Measurements from ENCODE around the gene PEPD.

Gene PEPD

GRCh38 chr19:33545217-33545981 lies 23.8 kb upstream of the PEPD start:
- no peak for DNase-seq

DNA sequence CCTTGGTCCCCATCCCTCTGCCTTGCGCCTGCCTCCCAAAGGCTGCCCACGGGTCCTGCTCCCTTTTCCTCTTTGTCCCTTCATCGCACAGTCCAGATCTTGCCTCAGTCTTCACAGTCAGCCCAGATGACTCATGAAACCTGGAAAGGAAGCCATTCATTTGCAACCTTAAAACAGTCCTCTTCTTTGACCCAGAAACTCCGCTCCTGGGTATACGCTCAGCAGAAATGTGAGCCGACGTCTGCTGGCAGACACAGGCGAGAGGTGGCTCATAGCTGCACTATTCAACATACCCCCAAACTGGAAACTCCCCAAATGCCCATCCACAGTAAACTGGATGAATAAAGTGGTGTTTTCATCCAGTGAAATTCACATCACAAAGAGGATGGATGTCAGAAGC lies 13.6 kb upstream of the PEPD start:
- DNase-seq: no peak

GRCh38 chr19:33532859-33533460 lies 11.4 kb upstream of the PEPD start:
- no peak for DNase-seq

DNA sequence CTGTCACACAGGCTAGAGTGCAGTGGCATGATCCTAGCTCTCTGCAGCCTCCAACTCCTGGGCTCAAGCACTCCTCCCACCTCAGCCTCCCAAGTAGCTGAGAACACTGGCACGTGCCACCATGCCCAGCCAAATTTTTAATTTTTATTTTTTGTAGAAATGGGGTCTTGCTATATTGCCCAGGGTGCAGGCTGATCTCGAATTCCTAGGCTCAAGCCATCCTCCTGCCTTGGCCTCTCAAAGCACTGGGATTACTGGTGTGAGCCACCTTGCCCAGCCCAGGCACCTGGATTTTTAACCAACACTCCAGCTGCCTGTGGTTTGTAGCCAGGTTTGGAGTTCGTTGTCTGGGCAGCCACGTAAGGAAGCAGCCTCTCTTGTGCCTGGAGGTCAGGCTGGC lies 9.3 kb upstream of the PEPD start:
- no peak for DNase-seq

GRCh38 chr19:33530296-33530695 lies 8.7 kb upstream of the PEPD start:
- DNase-seq: no peak

DNA sequence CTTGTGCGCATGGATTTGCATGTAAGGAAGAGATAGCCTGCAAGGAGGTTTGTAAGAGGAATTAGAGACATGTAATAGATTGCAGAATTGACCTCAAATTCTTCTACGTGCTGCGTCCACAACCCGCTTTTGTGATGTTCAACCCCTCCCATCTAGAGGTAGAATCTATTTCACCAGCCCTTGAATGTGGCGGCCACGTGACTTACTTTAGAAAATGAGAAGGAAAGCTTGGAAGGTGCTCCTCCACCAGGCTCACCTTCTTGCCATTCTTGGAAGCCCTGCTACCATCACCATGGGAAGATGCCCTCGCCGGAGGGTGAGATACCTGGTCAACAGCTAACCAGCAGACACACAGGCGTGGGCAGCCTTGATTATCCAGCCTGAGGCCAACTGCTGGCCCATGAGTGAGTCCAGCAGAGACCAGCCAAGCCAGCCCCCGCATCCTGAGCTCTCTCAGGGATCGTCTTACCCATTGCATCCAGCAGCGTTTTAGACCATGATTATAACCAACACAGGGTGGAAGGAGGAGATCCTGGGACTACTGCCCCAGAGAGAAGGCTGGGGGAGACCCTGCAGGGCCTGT lies 7.6 kb upstream of the PEPD start:
- DNase-seq: no peak

GRCh38 chr19:33528404-33528803 lies 6.8 kb upstream of the PEPD start:
- DNase-seq: no peak

DNA sequence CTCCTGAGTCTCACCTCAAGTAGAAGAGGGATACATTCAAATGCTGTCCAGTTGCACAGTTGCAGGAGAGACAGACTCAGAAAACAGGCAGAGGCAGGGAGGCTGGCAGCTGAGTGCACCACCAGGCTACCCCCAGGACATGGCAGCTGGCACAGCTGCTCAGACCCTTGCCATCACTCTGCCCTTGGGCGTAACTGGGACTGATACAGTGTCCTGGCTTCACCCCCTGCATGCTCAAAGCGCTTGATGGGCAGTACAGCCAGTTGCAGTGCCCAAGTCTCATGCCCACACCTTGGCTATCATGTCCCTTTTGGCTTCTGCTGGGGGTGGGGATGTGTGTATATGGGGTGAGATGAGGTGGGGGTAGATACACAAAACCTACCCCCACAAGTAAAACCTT lies 5.5 kb upstream of the PEPD start:
- no peak for DNase-seq

DNA sequence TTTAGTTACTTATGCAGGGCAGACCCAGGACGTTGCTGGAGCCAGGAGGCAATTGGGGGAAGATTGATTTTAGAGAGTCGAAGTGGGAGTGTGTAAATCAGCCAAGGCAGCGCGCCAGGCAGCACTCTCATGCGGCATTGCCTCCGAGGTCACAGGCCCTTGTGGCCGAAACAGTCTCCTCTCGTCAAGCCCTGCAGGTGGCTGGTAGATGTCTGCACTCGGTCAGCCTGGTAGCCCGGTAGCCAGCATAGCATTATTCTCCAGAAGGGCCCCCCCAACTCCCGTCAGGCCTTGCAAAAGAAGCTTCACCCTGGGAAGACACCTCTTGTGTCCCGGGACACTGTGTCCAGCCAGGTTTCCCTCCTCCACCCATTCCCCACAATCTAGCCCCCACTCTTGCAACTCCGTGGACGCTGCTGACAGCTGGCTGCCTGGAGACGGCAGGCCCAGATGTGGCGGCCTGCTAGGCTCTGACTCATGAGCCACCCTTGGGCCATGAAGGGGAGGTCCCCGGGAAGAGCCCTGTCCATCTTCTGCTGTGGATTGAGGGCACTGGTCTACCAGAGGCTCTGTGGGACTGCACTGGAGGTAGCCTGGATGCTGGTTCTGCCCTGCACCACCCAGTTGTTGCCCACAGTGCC lies 2.6 kb upstream of the PEPD start:
- DNase-seq: no peak

GRCh38 chr19:33523167-33523566 lies 1.6 kb upstream of the PEPD start:
- DNase-seq: no peak

DNA sequence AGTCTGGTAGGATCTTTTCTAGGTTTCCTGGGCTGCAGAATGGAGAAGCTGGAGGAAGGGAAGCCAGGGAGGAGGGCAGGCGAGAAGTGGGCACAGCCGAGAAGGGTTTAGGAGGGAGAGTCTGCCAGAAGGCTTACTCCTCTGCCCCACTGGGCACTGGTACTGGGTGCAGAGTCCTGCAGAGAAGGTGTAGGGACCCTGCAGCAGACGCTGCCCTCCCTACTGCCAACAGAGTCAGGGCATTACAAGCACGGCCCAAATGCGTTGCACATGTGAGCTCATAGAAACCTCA lies 726 bp upstream of the PEPD start:
- no peak for DNase-seq

- no peak for DNase-seq
Measured at GRCh38 chr19:33520844-33521479, 629 bp downstream of the PEPD start.

DNA sequence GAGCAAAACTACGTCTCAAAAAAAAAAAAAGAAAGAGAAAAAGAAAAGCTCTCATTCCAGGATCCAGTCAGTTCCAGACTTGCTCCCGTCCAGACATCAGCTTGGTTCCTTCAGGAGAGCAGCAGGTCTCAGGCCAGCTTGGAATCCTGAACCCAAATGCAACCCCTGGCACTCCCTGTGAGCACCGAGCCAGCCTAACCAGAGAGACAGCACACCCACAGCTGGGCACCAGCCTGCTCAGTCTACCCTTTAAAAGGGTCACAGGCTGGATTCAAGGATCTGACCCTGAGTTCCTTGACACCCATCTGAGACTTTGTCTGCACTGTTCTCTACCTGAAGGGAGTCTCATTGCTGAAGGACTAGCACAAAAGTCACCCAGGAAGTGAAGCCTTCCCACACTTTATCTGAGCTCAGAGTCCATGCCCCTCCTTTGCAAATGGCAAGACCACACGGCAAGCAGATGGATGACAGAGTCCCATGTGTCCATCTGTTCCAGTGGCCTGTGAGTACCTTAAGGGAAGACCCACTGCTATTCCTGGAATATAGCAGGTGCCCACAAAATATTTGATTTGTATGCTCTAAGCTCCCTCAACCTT lies 1.4 kb downstream of the PEPD start:
- no peak for DNase-seq

- no peak for DNase-seq
Measured at GRCh38 chr19:33519416-33519815, 2.2 kb downstream of the PEPD start.

DNA sequence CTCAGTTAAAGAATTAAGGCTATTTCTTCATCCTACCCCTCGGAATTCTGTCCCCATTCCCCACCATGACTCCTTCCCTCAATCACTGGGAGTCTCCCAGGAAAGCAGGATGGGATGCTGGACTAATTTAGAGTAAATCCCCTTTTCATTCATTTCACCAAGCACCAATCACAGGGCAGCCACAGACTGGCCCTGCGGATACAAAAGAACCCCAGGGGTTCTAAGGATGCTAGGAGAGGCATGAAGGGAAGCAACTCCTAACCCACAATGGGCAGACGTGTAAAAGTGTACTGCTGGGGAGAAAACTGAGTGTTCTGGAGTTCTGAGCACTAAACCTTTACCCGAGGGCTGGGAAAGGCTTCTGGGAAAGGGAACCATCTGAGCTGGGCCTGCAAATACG lies 3.0 kb downstream of the PEPD start:
- DNase-seq: no peak

DNA sequence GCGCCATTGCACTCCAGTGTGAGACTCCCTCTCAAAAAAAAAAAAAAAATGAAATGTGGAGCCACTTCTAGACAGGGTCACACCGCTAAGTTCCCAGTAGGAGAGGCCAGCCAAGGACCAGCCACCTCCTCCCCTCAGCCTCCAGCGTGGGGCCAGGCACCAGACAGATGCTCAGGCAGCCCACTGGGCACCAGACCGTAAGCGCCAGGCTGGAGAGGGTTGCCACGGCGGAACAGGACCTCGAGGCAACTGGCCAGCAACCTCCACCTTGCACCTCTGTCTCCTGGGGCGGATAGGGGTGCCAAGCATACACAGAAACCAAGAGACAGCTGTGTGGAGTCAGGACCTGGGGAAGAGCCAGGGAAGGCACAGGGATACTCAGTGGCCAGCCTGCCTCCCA lies 3.7 kb downstream of the PEPD start:
- no peak for DNase-seq

- DNase-seq: no peak
Measured at GRCh38 chr19:33515921-33516320, 5.7 kb downstream of the PEPD start.

GRCh38 chr19:33514885-33515551 lies 6.6 kb downstream of the PEPD start:
- DNase-seq: no peak

DNA sequence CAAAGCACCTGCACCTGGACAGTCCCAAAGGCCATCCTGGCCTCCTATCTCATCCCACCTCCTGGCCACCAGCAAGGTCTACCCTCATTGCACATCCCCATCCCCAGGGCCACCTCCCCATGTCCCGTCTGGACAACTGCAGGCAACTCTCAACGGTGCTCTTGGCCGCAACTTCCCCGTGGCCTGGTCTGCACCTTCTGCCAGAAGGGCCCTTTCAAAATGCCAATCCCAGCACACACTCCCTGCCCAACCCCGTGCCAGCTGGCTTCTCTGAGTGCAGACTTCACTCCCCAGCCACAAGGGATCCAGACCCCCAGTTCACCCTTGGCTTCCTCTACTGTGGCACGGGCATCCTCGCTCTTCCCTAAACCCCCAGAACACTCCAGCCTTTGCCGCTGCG lies 8.2 kb downstream of the PEPD start:
- no peak for DNase-seq

DNA sequence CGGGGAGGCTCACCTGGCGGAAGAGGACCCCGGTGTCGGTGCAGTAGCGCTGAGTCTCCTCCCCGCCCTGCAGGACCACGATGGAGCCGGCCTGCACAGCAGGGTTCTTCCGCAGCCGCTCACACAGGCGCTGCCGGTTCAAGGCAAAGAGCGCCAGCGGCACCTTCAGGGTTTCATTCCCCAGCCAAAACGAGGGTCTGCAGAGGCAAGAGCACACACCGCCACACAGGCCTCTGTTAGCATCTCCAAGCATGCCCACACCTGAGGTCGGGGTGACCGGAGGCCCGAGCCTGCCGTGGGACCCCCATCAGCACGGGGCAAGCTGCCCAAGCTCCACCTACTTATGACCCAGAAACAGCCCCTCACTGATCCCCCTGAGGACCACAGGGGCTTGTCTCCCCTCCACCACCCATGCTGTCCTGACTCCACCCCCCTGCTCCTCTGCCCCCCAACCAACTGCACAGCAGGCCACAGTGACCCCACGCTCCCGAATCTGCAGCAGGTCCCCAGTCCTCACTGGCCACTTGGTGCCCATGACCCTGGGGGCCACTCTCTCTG lies 8.9 kb downstream of the PEPD start:
- DNase-seq: no peak

DNA sequence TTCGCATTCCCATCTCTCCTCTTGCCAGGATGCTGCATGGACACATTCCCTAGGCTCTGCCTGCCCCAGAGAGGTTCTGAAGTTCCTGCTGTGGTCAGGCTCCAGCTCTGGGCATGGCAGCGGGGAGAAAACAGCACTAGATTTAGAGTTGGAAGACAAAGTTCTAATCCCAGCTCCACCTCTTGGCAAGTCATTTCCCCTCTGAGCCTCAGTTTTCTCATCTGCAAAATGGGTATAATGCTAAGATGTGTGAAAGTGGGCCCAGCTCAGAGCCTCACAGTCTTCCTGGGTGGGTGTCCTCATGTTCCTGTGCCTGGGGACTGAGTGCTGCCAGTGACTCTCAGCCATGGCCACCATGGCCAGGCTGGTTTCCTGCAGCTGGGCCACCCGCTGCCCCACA lies 9.6 kb downstream of the PEPD start:
- no peak for DNase-seq

DNA sequence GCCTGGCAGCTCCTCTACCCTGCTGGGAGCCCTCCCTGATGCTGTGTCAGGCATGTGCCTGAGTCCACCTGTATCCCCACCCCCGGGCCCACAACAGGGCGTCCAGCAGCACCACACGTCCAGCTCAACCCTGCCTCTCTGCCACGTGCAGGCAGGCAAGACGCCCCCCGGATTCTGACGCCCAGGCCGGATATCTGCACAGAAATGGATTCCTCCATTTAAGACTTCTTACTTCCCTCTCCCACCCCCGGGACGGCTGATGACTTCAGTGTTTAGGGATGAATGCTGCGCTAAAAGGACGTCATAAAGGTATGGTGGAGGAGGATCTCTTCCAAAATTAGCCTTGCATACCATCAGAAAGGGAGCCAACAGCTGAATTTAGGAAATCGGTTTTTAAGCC lies 10.2 kb downstream of the PEPD start:
- no peak for DNase-seq

All from DMS79 treated with DMSO at 0.1 percent for 48 hours (cell line).